Measurements from ENCODE around the gene NR2F1-AS1. TPM values are rescaled to one million over a fixed set of nuclear protein-coding genes. Genes with fewer than 3 reads are reported as not detected.

Gene NR2F1-AS1
- total RNA-seq, 2 donors from 2014 or later: 11.9 to 12.4 TPM

- WGBS: 69% methylated on average over 2 of the region's 2 CpGs
- Histone ChIP-seq H3K27ac (no peak overlapping the region), H3K27me3 (replicated peaks; ENCODE audit: insufficient read depth) (no peaks in the 10 kb centered on the region), H3K9me3 (no peaks in the 10 kb centered on the region), H3K36me3 (no peaks in the 10 kb centered on the region), H3K4me1 (replicated peaks) (no peaks in the 10 kb centered on the region), H3K4me3 (no peak overlapping the region)
- intact Hi-C loops (cut with DNase I): no loop called here
- no peak for TF ChIP-seq POLR2A (IDR thresholded peaks at IDR 0.05)
- no peak for TF ChIP-seq POLR2AphosphoS5 (IDR thresholded peaks at IDR 0.05)
- TF ChIP-seq, protein P1, sequence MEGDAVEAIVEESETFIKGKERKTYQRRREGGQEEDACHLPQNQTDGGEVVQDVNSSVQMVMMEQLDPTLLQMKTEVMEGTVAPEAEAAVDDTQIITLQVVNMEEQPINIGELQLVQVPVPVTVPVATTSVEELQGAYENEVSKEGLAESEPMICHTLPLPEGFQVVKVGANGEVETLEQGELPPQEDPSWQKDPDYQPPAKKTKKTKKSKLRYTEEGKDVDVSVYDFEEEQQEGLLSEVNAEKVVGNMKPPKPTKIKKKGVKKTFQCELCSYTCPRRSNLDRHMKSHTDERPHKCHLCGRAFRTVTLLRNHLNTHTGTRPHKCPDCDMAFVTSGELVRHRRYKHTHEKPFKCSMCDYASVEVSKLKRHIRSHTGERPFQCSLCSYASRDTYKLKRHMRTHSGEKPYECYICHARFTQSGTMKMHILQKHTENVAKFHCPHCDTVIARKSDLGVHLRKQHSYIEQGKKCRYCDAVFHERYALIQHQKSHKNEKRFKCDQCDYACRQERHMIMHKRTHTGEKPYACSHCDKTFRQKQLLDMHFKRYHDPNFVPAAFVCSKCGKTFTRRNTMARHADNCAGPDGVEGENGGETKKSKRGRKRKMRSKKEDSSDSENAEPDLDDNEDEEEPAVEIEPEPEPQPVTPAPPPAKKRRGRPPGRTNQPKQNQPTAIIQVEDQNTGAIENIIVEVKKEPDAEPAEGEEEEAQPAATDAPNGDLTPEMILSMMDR (IDR thresholded peaks at IDR 0.05): no peak
- no peak for DNase-seq (ENCODE audit: low spot score)
Measured at GRCh38 chr5:93364378-93364777, 216.6 kb downstream of the NR2F1-AS1 start.

DNA sequence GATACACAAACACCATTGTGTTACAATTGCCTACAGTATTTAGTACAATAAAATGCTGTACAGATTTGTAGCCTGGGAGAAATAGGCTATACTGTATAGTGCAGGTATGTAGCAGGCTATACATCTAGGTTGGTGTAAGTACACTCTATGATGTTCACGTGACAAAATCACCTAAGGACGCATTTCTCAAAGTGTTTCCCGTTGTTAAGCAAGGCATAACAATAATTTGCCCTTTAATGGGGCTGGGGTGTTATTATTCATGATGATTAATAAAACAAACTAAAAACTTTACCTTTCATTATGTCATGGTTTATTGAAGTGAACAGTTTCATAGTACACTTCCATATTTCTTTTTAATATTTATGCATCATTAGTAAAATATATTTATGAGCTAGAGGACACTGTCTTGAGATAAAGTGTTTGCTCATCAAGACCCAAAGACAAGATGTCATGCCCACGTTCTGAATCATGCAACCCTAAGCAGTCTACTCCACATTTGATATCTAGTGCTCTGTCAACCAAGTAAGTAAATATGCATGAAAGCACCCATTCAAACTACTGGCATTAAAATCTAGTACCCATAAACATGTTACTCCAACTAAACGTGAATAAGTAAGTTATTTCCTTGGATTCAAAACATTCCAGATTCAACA is 220.5 kb downstream of the NR2F1-AS1 start:
- WGBS: 83% methylated on average over 5 of the region's 5 CpGs

GRCh38 chr5:93359960-93360305 is 221.1 kb downstream of the NR2F1-AS1 start:
- intact Hi-C loops (cut with DNase I): no loop called here
- TF ChIP-seq POLR2AphosphoS5 (IDR thresholded peaks at IDR 0.05) (no peak), POLR2A (IDR thresholded peaks at IDR 0.05) (no peak)
- TF ChIP-seq, protein P1 (IDR thresholded peaks at IDR 0.05): no peak
- DNase-seq (ENCODE audit: low spot score): no peak
- Histone ChIP-seq H3K9me3 (no peaks in the 10 kb centered on the region), H3K4me1 (replicated peaks) (no peaks in the 10 kb centered on the region), H3K4me3 (no peak overlapping the region), H3K36me3 (no peaks in the 10 kb centered on the region), H3K27me3 (replicated peaks; ENCODE audit: insufficient read depth) (no peaks in the 10 kb centered on the region), H3K27ac (no peak overlapping the region)
- WGBS: 72% methylated on average over 5 of the region's 5 CpGs

More for the DNA sequence above, 220.5 kb downstream of the NR2F1-AS1 start:
- no peak overlapping the region for H3K27ac ChIP-seq
- TF ChIP-seq POLR2AphosphoS5 (IDR thresholded peaks at IDR 0.05) (no peak), POLR2A (IDR thresholded peaks at IDR 0.05) (no peak)
- TF ChIP-seq, protein P1 (IDR thresholded peaks at IDR 0.05): no peak
- H3K4me1 ChIP-seq (replicated peaks): no peaks in the 10 kb centered on the region
- no peaks in the 10 kb centered on the region for H3K36me3 ChIP-seq
- DNase-seq (ENCODE audit: low spot score): no peak
- no peak overlapping the region for H3K4me3 ChIP-seq
- intact Hi-C loops (cut with DNase I): no loop called here
- no peaks in the 10 kb centered on the region for H3K27me3 ChIP-seq (replicated peaks; ENCODE audit: insufficient read depth)
- no peaks in the 10 kb centered on the region for H3K9me3 ChIP-seq

MicroRNAs within 50 kb of the gene (microRNA counts, 767-probe panel; counts per million panel counts)
- microRNA hsa-miR-2277-3p (0 to 431 counts per million in 2 donors), microRNA hsa-miR-2277-5p (0 to 431 counts per million in 2 donors)

Other genes with a start within 250 kb of the NR2F1-AS1 start
- gene NR2F1, start 2.0 kb upstream of the NR2F1-AS1 start, total RNA-seq: 10 to 100 TPM; 14.9 to 49.3 TPM
- gene POU5F2, start 160.4 kb upstream of the NR2F1-AS1 start, total RNA-seq: 1 to 10 TPM; 1.7 to 3.2 TPM

Data from prostate gland (tissue), 2 donors.